HepG2 (cell line): ENCODE results near the gene TFEB. TPM values are rescaled to one million over a fixed set of nuclear protein-coding genes. Genes with fewer than 3 reads are reported as not detected.
A peak's percentile ranks its signal among the peaks of the same experiment; 100 is the strongest.

ENCODE experiments used
- ATAC-seq: fragments of 200-7000 bp; cut with Tn5 transposase; 3 replicates; pipeline ENCODE4 v1.9.1; 2020; ENCODE audit warnings: mild to moderate bottlenecking, moderate library complexity
- BruUV-seq: library from RNA; stranded (reverse); fragments of 400-500 nt; replicated peaks from 2 replicates; lab custom pipeline; 2021; lab: Mats Ljungman, UMichigan
- CTCF ChIA-PET: fragments of 300-600 bp; formaldehyde crosslinking; extraction: SDS; loops from one replicate; lab custom pipeline; 2021; ENCODE audit warnings: low total read pairs, inconsistent platforms, low intra/inter-chr PET ratio; lab: Yijun Ruan, JAX
- POLR2A ChIA-PET: fragments of 350-600 bp; sonication (Branson Sonifier 250); formaldehyde crosslinking; loops from one replicate; lab custom pipeline; 2020; ENCODE audit warnings: antibody characterized with exemption, inconsistent platforms; lab: Yijun Ruan, JAX
- DNase-seq: peaks from one replicate; pipeline ENCODE4 v3.0.0-alpha.2; 2015; ENCODE audit warnings: low spot score
- FAIRE-seq: peaks from 3 replicates; lab custom pipeline; 2011; peaks lifted over from hg19 to GRCh38; lab: Jason Lieb, UNC
- H2AFZ ChIP-seq: one replicate; pipeline ENCODE4 v1.6.1; 2011; ENCODE audit warnings: low read length, inconsistent platforms
- H3K27ac ChIP-seq: fragments of 300-600 bp; 3 replicates; pipeline ENCODE4 v1.8.0; 2011; ENCODE audit warnings: mixed run types, mild to moderate bottlenecking, mixed read lengths, low read length, inconsistent platforms; ENCODE audit not compliant: insufficient read depth; ENCODE audit errors: extremely low read length
- H3K27me3 ChIP-seq, 2 experiments: fragments of 200-600 bp in 1 of 2; 2 replicates in 1 of 2; 3 replicates in 1 of 2; pipeline versions ENCODE4 v1.6.0 to v1.8.0; 2011; ENCODE audit warnings: low read length in 2 of 2, mild to moderate bottlenecking in 2 of 2, moderate library complexity in 2 of 2, inconsistent platforms in 1 of 2; ENCODE audit not compliant: insufficient read depth in 2 of 2, control insufficient read depth in 1 of 2
- H3K36me3 ChIP-seq, 2 experiments: fragments of 200-600 bp in 1 of 2; replicated peaks in 1 of 2; 2 replicates in 1 of 2; 3 replicates in 1 of 2; pipeline versions ENCODE4 v1.5.1 to v1.8.0; 2011; ENCODE audit warnings: low read length in 2 of 2, inconsistent platforms in 1 of 2; ENCODE audit not compliant: insufficient read depth in 2 of 2, control insufficient read depth in 1 of 2
- H3K4me1 ChIP-seq: 2 replicates; pipeline ENCODE4 v1.5.1; 2012; ENCODE audit warnings: low read length, inconsistent platforms; ENCODE audit not compliant: insufficient read depth
- H3K4me2 ChIP-seq: 2 replicates; pipeline ENCODE4 v1.6.0; 2011; ENCODE audit warnings: low read depth, low read length, inconsistent platforms
- H3K4me3 ChIP-seq, 3 experiments: fragments of 200-600 bp in 1 of 3; sonication (generic), shearing (Covaris generic) in 1 of 3; replicated peaks in 1 of 3; 2 replicates each; pipeline ENCODE4 v1.5.1; 2011 to 2016; ENCODE audit warnings: low read length in 3 of 3, inconsistent platforms in 2 of 3, low read depth in 2 of 3, mild to moderate bottlenecking in 2 of 3, control low read depth in 1 of 3, mixed read lengths in 1 of 3; ENCODE audit not compliant: insufficient read depth in 1 of 3
- H3K79me2 ChIP-seq: one replicate; pipeline ENCODE4 v1.6.1; 2011; ENCODE audit warnings: low read length, inconsistent platforms; ENCODE audit not compliant: insufficient read depth
- H3K9ac ChIP-seq: 2 replicates; pipeline ENCODE4 v1.6.0; 2011; ENCODE audit warnings: mild to moderate bottlenecking, low read depth, low read length, inconsistent platforms; ENCODE audit not compliant: insufficient read depth
- H3K9me3 ChIP-seq: 2 replicates; pipeline ENCODE4 v1.5.1; 2012; ENCODE audit warnings: mild to moderate bottlenecking, low read length
- H4K20me1 ChIP-seq: 2 replicates; pipeline ENCODE4 v1.6.0; 2011; ENCODE audit warnings: inconsistent platforms, mild to moderate bottlenecking, low read length, moderate library complexity; ENCODE audit not compliant: insufficient read depth
- ZFX ChIP-seq: sonication (generic); formaldehyde crosslinking; IDR thresholded peaks from 2 replicates; pipeline ENCODE4 v1.4.0; 2020; ENCODE audit warnings: mild to moderate bottlenecking, low read depth, missing genetic modification reagents, moderate library complexity
- ZNF143 ChIP-seq: sonication (generic); formaldehyde crosslinking; IDR thresholded peaks from 2 replicates; pipeline ENCODE4 v1.4.0; 2020; ENCODE audit warnings: missing genetic modification reagents
- ZNF225 ChIP-seq: sonication (generic); formaldehyde crosslinking; IDR thresholded peaks from 2 replicates; pipeline ENCODE4 v1.4.0; 2020; ENCODE audit warnings: mild to moderate bottlenecking, missing genetic modification reagents
- ZNF687 ChIP-seq: sonication (generic); formaldehyde crosslinking; IDR thresholded peaks from 2 replicates; pipeline ENCODE4 v1.5.1; 2020; ENCODE audit warnings: mild to moderate bottlenecking, missing genetic modification reagents, moderate library complexity
- WGBS: methylation state at CpG from one replicate; pipeline ENCODE4 v1.1.6; 2017; ENCODE audit warnings: low lambda C conversion rate; 5-methylcytosine and 5-hydroxymethylcytosine counted together
- in situ Hi-C: cut with HindIII; loops from 2 replicates; pipeline ENCODE4 v1.10.0; 2017; ENCODE audit warnings: low pct_unique_long_range_greater_than_20kb; ENCODE audit not compliant: extremely low pct_ligation_motif_present
- intact Hi-C: fragments of 100-400 bp; cut with micrococcal nuclease; formaldehyde crosslinking; loops from one replicate; pipeline ENCODE4 v1.10.0; 2022; ENCODE audit not compliant: unreplicated experiment
- polyA plus RNA-seq, 8 experiments: library from polyadenylated mRNA; depleted of rRNA in 3 of 8; stranded (reverse) in 7 of 8; unstranded in 1 of 8; fragments of >200 nt; fragmentation: Illumina TruSeq in 4 of 8; extraction: Trizol in 4 of 8; gene quantifications; 2 replicates each; pipeline versions ENCODE4 v1.2.1 to v1.2.3, GENCODE V29; 2011 to 2016; ENCODE audit warnings: low read depth in 4 of 8, missing spikeins in 1 of 8, mixed read lengths in 1 of 8; ENCODE audit not compliant: insufficient read depth in 1 of 8
- total RNA-seq, 5 experiments: library from RNA; depleted of rRNA; stranded (reverse); fragments of >200 nt; fragmentation: Illumina TruSeq; extraction: Trizol; gene quantifications; 2 replicates each; pipeline ENCODE4 v1.2.3, GENCODE V29; 2016; ENCODE audit warnings: low read depth in 1 of 5
- TF ChIP-seq, protein P1 (sequence below): sonication (generic); formaldehyde crosslinking; IDR thresholded peaks from 2 replicates; pipeline ENCODE4 v1.5.0; 2020; ENCODE audit warnings: missing genetic modification reagents

TFEB gene
- total and polyA plus RNA-seq, 2 of the 13 experiments (the other 11 are each of a cell fraction or from before 2014, with no cell fraction given) = 13.3 to 18.7 TPM

DNA sequence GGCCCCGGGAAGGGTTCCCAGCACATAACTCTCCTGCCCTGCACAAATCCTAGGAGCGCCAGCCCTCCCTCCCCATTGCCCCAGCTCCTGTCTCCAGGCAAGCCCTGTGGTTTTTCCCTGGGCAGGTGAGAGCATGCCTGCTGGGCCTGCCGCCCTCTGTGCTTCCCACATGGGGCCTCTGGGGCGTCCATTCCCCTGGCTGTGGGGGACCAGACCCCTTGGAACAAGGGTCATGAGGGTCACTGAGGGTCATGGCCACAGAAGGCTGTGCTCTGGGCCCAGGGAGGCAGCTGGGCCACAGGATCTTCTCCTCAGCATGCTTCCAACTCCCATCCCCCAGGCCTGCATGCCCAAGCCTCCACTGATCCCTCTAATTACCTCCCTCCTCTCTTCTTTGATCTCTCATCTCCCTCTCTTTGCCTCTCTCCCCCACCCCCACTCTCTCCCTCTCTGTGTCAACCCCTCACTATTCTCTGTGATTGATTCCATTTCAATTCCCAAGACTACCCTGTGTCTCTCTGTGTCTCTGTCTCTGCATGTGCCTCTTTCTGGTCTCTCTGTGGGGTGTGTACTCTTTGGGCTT is 91.0 kb downstream of the TFEB start (continued):
- TF ChIP-seq ZNF687 (CRISPR knock-in tag) = peak; percentile 40
- TF ChIP-seq, protein P1, sequence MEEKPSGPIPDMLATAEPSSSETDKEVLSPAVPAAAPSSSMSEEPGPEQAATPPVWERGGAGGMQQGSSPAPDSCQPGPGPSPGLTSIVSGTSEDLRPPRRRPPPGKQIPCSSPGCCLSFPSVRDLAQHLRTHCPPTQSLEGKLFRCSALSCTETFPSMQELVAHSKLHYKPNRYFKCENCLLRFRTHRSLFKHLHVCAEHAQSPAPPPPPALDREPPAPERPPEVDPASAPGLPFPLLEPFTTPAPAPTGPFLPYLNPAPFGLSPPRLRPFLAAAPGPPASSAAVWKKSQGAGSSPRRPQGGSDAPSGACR (CRISPR knock-in tag) = no peak
- no peak for TF ChIP-seq ZNF143 (CRISPR knock-in tag)

DNA sequence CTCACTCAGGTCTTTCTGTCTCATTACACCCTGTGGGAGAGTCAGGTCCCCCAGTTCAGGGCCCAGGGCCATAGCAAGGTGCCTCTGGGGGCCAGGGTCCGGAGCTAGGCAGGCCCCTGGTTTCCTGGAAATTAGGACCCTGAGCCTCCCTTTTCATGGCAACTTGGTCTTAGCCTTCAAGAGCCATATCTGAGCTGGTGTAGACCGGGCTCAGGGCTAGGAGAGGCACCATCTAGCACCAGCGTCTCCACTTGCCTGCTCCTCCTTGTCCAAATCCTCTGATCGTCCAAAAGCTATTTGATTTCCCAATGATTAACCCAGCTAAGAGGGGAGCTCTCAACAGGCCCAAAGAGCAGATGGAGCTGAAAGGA is 91.5 kb downstream of the TFEB start:
- 0 out of 2 replicates have a peak overlapping the region, but pooled peaks have one; percentile 8 for H3K9ac ChIP-seq
- POLR2A ChIA-PET = no interaction called here
- in situ Hi-C loops = no loop called here
- peaks cover 6 to 75% of the 10 kb centered on the region in 2 experiments; a peak in 4 of 5 replicates for H3K27me3 ChIP-seq
- no peak for ATAC-seq
- H2AFZ ChIP-seq = no peak overlapping the region
- H3K36me3 ChIP-seq = no peaks in the 10 kb centered on the region
- peaks cover 50% of the 10 kb centered on the region for H3K4me1 ChIP-seq
- no peaks in the 10 kb centered on the region for H4K20me1 ChIP-seq
- H3K4me3 ChIP-seq = 0 out of 6 replicates have a peak overlapping the region, but pooled peaks of 1 of the 3 experiments have one; percentile 7
- TF ChIP-seq ZFX (0 out of 2 replicates have a peak, but pooled peaks have one; percentile 4), ZNF225 (CRISPR knock-in tag) (no peak)
- no peak overlapping the region for H3K27ac ChIP-seq
- intact Hi-C loops = no loop called here
- CTCF ChIA-PET = no interaction called here
- DNase-seq = no peak
- FAIRE-seq = no peak
- H3K4me2 ChIP-seq = 0 out of 2 replicates have a peak overlapping the region, but pooled peaks have one; percentile 47
- H3K79me2 ChIP-seq = no peaks in the 10 kb centered on the region
- WGBS = 35% methylated on average over 4 of the region's 4 CpGs
- no TSS peak for BruUV-seq
- H3K9me3 ChIP-seq = no peaks in the 10 kb centered on the region
